Skin of body (tissue), 2 donors: ENCODE data around the gene CDH23. TPM values are rescaled to one million over a fixed set of nuclear protein-coding genes. Genes with fewer than 3 reads are reported as not detected.

ENCODE experiments used
- DNase-seq: peaks from one replicate; lab custom pipeline; 2025; lab: John Stamatoyannopoulos, UW
- total RNA-seq: library from RNA; depleted of rRNA; stranded (reverse); fragments of >200 nt; gene quantifications from one replicate; pipeline ENCODE4 v1.2.3, GENCODE V29; 2014

The CDH23 gene
- total RNA-seq, 1 donor from 2014 or later, result 6.3 TPM

GRCh38 chr10:71830726-71831125 is 434.0 kb downstream of the CDH23 start:
- DNase-seq, result no peak

- no peak for DNase-seq
Observed at GRCh38 chr10:71831646-71832552, 435.2 kb downstream of the CDH23 start.

DNA sequence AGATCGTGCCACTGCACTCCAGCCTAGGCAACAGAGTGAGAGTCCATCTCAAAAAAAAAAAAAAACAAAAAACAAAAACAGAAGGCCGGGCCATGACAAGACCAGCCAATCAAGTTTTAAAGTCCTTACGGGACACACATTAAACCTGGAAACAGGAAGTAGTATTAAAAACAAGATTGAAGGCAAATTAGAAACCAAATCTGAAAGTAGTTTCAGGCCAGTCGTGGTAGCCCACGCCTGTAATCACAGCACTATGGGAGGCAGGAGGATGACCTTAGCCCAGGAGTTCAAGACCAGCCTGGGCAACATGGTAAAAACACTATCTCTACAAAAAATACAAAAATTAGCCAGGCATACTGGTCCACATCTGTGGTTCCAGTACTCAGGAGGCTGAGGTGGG is 436.2 kb downstream of the CDH23 start:
- DNase-seq, result no peak

DNA sequence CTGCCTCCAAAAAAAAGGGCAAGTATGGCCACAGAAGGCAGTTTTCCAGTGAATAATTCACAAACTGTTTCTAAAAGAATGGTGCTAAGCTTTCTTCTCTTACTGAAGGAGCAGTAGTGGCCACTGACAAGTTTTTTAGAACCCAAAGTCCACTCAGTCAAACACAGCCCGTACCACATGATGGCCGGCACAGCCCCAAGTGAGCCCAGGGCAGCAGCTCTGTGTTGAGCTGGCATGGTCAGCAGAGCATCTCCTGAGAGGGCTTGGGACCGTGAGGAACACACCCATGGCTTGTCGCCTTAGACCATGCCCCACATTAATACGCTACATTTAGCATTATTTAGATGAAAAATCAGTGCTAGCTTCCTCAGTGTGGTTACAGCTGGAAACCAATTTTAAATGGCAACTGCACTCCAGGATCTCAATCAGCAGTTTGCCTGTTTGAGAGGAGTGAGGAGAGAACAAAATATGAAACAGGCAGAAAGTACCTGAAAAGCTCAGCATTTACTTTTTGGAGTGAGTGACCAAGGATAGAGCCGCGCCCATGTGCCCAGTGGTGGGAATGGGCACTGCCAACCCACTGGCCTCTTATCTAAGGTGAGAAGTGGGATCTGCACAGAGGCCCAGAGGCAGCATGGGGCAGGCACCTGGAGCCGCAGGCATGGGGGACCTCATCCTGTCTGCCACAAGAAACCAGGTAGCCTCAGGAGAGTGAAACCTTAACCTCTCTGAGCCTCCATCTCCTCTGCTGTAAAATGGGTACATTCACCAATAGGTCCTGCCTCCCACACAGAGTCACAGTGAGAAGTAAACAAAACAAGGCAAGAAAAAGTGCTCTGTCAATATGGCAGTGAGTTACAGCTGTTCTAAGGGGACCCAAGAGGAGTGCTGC is 437.0 kb downstream of the CDH23 start:
- DNase-seq, result no peak

- no peak for DNase-seq
Observed at GRCh38 chr10:71834343-71834674, 437.6 kb downstream of the CDH23 start.

- no peak for DNase-seq
Observed at GRCh38 chr10:71835671-71836595, 439.2 kb downstream of the CDH23 start.

- no peak for DNase-seq
Observed at GRCh38 chr10:71836596-71836974, 439.9 kb downstream of the CDH23 start.

GRCh38 chr10:71837098-71837827 is 440.5 kb downstream of the CDH23 start:
- no peak for DNase-seq

- no peak for DNase-seq
Observed at GRCh38 chr10:71838264-71839211, 441.8 kb downstream of the CDH23 start.

DNA sequence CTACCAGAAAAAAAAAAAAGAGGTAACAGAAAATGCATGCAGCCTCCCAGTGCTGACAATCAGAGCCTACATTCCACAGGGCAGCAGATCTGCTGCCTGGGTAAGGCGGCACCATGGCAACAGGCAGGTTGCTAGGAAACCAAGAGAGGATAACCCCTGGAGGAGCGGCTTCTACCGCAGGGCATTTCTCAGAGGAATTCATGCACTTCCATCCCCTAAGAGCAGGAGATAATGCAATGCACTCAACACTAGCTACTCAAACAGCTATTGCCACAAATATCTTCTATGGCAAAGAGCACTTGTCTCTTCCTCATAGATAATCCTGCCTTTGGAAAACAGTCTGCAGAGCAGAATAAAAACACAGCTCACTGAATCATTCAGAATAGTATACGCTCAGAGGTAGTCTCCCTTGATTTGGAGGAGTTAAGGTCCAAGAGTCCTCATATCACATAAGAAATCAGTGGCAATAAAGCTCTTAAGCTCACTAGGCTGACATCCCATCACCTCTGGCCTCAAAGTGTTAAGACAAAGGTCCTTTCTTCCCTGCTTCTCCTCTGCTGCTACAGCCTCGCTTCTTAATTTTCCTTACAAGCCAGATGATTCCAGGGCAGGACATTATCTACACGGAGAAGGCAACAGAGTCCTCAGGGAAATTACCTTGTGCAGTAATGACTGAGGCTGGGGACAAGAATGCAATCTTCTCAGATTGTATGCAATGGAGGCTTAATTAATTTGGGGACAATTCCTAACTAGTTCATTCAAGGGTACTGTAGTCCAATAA is 443.6 kb downstream of the CDH23 start:
- DNase-seq, result peak; percentile 13

DNA sequence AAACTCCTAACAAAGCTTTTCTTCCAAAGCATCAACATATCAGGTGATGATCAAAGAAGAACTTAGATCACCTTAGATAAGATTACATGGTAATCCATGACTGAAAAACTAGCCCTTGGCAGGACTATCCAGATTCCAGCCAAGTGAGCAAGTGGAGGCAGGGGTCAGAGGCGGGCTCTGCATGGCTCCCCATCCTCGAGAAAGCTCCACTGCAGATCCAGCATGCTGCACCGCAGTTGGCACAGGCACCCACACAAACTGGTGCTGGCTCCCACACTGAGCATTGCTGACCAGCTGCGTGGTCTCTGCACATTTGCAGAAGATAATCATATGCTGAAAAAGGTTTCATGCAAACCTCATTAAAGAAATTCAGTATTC is 444.2 kb downstream of the CDH23 start:
- no peak for DNase-seq

DNA sequence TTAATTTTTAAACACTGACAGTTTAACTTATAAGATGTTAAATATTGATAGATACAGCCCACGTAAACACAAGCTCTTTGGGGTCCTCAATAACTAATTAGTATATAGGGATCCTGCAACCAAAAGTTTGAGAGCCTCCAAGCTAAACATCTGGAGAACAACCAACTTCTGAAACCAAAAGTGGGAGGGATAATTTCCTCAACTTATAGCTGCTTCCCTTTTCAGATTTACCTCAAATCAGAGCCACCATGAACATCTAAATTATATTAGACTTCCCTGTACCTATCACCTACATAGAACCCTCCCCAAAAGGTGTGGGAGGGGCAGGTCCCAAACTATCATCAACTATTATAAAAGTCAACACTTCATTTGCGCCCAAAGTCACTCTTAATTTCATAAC is 445.7 kb downstream of the CDH23 start:
- no peak for DNase-seq

- no peak for DNase-seq
Observed at GRCh38 chr10:71842856-71843686, 446.4 kb downstream of the CDH23 start.

DNA sequence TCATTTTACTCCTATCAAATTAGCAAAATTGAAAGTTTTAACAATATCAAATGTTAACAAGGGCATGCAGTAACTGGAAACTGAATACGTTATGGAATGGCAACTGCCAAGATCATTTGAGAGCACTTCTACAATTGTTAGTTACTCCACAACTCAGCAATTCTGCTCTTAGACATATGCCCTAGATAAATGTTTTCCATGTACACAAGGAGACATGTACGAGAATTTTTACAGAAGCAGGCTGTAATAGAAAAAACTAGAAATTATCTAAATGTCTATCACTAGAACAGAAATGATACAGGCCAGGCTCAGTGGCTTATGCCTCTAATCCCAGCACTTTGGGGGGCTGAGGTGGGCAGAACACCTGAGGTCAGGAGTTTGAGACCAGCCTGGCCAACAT is 447.4 kb downstream of the CDH23 start:
- DNase-seq, result no peak

- DNase-seq, result no peak
Observed at GRCh38 chr10:71844695-71845094, 448.0 kb downstream of the CDH23 start.

DNA sequence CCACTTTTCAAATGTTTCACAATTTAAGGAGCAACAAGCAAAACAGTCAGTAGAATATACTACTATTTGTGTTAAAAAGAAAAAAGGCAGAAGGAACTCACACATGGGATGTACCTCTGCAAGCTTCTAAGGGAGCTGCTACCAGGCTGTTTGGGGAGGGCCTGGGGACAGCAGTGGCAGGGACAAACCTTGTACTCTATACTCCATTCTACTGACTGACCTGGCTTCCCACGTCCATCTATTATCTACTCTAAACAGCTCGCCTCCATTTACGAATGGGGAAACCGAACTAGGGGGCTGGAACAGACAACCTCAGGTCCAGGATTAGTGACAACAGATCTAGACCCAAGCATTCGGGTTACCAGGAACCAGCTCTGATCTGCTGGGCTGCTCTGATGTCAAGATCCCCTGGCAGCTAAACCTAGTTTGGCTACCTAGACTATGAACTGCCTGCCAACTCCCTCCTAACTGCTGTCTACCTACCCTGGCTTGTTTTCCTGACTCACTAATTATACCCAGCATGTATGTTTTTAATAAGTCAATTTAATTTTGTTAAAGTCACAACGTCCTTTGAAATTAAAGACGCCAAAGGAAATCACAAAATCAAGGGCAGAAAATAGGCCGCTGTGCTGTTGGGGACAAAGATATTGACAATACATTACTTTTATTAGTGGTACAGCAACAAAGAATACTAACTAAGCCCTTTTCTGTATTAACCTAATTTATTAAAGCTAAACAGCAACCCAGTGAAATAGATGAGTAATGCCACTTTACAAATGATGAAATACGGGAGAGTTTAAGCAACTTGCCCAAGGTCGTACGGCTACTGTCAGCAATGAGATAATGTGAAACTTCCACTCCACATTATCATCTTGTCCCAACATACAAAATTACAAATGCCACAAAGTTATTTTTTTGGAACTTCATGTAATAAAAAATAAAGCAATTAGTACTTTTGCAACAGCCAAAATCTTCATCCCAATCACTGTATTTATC is 449.0 kb downstream of the CDH23 start:
- DNase-seq, result no peak

DNA sequence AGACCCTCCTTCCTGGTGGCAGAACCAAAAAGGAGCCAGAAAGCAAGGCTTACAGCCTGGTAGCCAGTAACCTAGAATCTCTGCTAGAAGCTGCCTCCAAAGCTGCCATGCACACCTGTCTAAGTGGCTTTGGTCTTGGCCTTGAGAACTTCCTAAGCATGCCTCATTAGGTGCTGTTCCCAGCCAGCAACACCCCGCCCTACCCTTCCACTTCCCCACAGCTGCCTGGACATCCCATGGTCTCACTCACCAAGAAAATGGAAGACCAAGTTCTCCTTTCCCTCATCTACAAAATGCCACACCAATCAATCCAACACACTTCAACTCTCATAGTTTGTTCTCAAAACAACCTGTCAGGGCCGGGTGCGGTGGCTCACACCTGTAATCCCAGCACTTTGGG is 450.1 kb downstream of the CDH23 start:
- no peak for DNase-seq
